ENCODE data around the gene SLC44A2.

GRCh38 chr19:10648360-10648759 is 23.0 kb downstream of the SLC44A2 start:
- TF ChIP-seq EP300 (IDR thresholded peaks at IDR 0.05), result no peak
- TF ChIP-seq CTCF (IDR thresholded peaks at IDR 0.05), result no peak
- TF ChIP-seq POLR2AphosphoS5 (IDR thresholded peaks at IDR 0.05), result no peak
